ENCODE results near the gene SF3A1.

SF3A1 gene

DNA sequence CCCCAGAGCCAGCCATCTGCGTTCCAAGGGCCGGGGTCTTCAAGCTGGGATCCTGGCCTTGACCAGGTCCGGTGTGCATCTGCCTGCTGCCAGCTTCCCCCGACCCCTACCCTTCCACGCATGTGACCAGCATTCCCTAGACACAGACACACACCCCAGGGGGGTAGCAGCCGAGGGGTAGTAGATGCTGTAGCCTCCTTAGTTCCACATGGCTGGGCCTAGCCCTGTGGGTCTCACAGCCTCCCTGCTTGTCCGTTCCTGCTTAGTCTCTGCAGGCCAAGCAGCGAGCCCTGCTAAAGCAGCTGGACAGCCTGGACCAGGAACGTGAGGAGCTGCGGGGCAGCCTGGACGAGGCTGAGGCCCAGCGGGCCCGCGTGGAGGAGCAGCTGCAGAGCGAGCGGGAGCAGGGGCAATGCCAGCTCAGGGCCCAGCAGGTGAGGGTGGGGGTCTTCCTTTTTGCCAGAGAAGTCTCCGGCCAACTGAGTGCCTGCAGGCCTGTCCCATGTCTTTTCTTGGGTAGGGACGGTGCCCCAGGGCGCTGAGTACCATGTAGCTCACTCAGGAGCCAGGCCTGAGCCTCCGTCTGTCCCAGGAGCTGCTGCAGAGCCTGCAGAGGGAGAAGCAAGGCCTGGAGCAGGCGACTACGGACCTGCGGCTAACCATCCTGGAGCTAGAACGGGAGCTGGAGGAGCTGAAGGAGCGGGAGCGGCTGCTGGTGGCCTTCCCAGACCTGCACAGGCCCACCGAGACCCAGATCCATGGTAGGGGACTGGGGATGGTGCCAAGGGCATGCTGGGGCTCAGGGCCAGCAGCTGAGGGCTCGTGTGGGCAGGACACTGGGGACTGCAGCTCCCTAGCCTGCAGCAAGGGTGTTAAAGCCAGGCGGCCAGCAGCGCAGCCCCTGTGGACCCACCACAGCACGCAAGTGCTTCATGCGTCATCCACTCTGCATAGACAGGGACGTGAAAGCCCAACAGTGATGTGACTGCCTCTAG is 16.9 kb upstream of the SF3A1 start:
- in situ Hi-C loops (cut with MboI; ENCODE audit: low sequenced_read_pairs, unreplicated experiment), result no loop called here
- DNase-seq (ENCODE audit: low spot score), result no peak
- TF ChIP-seq, protein P1, sequence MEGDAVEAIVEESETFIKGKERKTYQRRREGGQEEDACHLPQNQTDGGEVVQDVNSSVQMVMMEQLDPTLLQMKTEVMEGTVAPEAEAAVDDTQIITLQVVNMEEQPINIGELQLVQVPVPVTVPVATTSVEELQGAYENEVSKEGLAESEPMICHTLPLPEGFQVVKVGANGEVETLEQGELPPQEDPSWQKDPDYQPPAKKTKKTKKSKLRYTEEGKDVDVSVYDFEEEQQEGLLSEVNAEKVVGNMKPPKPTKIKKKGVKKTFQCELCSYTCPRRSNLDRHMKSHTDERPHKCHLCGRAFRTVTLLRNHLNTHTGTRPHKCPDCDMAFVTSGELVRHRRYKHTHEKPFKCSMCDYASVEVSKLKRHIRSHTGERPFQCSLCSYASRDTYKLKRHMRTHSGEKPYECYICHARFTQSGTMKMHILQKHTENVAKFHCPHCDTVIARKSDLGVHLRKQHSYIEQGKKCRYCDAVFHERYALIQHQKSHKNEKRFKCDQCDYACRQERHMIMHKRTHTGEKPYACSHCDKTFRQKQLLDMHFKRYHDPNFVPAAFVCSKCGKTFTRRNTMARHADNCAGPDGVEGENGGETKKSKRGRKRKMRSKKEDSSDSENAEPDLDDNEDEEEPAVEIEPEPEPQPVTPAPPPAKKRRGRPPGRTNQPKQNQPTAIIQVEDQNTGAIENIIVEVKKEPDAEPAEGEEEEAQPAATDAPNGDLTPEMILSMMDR (IDR thresholded peaks at IDR 0.05; ENCODE audit: borderline replicate concordance, control extremely low read depth, extremely low read depth, insufficient read depth, missing control alignments), result no peak

DNA sequence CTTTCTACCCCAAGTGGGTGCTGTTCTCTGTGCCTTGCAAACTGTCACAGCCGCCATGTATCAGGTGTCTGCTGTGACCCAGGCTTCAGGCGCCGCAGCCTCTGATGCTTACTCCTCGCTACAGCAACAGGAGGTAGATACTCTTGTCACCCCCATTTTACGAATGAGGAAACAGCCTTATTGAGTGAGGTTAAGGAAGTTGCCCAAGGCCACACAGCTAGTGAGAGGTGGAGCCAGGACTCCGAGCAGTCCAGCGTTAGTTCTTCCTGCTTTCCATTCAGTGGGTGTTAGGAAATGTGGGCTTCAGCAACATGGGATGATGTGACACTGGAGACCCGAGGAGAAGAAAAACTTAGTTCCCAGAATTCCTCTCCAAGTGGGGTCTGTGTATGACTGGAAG is 16.2 kb upstream of the SF3A1 start:
- TF ChIP-seq, protein P1 (IDR thresholded peaks at IDR 0.05; ENCODE audit: borderline replicate concordance, control extremely low read depth, extremely low read depth, insufficient read depth, missing control alignments), result no peak
- DNase-seq (ENCODE audit: low spot score), result no peak
- in situ Hi-C loops (cut with MboI; ENCODE audit: low sequenced_read_pairs, unreplicated experiment), result no loop called here

DNA sequence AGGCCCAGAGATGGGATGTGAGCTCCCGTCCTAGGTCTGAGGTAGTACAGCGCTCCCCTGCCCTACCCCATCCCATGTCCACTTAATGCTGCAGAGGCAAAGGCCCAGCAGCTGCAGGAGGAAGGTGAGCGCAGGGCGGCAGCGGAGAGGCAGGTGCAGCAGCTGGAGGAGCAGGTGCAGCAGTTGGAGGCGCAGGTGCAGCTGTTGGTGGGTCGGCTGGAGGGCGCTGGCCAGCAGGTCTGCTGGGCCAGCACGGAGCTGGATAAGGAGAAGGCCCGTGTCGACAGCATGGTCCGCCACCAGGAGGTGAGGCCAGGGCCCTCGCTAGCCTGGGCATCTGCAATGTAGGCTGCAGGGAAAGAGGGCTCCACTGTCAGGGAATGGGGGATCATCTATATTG is 15.3 kb upstream of the SF3A1 start:
- in situ Hi-C loops (cut with MboI; ENCODE audit: low sequenced_read_pairs, unreplicated experiment), result no loop called here
- DNase-seq (ENCODE audit: low spot score), result no peak
- TF ChIP-seq, protein P1 (IDR thresholded peaks at IDR 0.05; ENCODE audit: borderline replicate concordance, control extremely low read depth, extremely low read depth, insufficient read depth, missing control alignments), result no peak

DNA sequence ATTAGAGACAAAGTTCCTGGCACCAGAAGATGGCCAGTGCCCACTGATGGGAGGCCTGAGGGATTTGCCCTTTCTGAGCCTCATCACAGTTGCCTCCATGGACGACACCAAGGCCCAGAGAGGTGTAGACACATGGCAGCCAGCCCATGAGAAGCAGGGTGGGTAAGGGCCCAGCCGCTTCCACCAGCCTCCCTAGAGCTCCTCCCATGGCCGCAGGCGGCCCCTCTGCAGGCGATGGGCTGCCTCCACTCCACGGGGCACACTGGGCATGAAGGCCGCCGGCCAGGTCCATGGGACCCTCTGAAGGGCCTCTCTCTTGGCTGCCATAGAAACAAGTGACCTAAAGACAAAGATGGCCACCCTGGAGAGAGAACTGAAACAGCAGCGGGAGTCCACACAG is 14.6 kb upstream of the SF3A1 start:
- in situ Hi-C loops (cut with MboI; ENCODE audit: low sequenced_read_pairs, unreplicated experiment), result no loop called here
- TF ChIP-seq, protein P1 (IDR thresholded peaks at IDR 0.05; ENCODE audit: borderline replicate concordance, control extremely low read depth, extremely low read depth, insufficient read depth, missing control alignments), result no peak
- DNase-seq (ENCODE audit: low spot score), result no peak

DNA sequence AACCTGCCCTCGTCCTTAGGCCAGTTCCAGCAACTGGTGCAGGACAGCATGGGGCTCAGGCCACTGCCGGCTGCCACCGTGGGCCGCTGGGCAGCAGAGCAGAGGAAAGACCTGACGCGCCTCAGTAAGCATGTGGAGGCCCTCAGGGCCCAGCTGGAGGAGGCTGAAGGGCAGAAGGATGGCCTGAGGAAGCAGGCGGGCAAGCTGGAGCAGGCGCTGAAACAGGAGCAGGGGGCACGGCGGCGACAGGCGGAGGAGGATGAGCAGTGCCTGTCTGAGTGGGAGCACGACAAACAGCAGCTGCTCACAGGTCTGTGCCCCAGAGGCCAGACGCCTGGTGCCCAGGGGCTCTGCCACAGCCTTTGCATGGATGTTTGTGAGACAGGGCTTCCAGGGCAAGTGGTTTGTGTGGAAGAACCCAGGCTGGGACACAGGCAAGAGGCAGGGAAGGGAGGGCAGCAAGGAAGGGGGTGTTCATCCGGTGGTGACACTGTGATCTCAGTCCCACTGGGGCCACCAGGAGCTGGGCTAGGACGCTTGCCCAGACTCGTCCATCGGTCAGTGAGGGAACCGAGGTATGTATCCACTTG is 14.0 kb upstream of the SF3A1 start:
- TF ChIP-seq, protein P1 (IDR thresholded peaks at IDR 0.05; ENCODE audit: borderline replicate concordance, control extremely low read depth, extremely low read depth, insufficient read depth, missing control alignments), result no peak
- in situ Hi-C loops (cut with MboI; ENCODE audit: low sequenced_read_pairs, unreplicated experiment), result no loop called here
- DNase-seq (ENCODE audit: low spot score), result no peak

DNA sequence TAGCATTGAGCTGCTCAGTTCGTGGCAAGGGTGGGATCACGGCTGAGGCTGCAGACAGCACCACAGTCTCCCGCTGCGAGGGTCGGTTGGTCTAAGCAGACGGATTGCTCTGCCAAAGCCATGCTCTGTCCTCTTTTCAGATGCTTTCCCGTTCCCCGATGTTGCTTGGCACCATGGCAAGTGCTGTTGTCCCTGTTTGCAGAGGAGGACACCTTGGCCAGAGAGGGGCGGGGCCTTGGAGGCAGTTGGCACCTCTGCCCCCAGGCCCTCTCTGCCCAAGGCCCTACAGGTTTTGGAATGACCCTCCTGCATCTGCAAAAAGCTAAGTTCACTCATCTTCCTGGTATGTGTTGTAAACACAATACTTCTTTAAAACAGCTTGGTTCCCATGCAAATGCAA is 11.7 kb upstream of the SF3A1 start:
- in situ Hi-C loops (cut with MboI; ENCODE audit: low sequenced_read_pairs, unreplicated experiment), result no loop called here
- TF ChIP-seq, protein P1 (IDR thresholded peaks at IDR 0.05; ENCODE audit: borderline replicate concordance, control extremely low read depth, extremely low read depth, insufficient read depth, missing control alignments), result no peak
- no peak for DNase-seq (ENCODE audit: low spot score)

Data from GM13976 (cell line).